OCI-LY3 (cell line): ENCODE data around the gene FRMD4A.

Source experiments
- CTCF ChIP-seq: fragments of 200-600, 300-600 bp; sonication (generic); IDR thresholded peaks from 2 replicates; pipeline ENCODE4 v1.5.1; 2014; ENCODE audit warnings: antibody characterized with exemption, low read length, low read depth
- EZH2phosphoT487 ChIP-seq: fragments of 200-600 bp; shearing (Covaris generic); IDR thresholded peaks from 2 replicates; pipeline ENCODE4 v1.6.1; 2018; ENCODE audit warnings: antibody characterized with exemption, mixed run types, low read depth

GRCh38 chr10:13759168-13759567 is 571.6 kb downstream of the FRMD4A start:
- TF ChIP-seq CTCF (no peak), EZH2phosphoT487 (no peak)
